Measurements from ENCODE around the gene FAM110C. TPM values are rescaled to one million over a fixed set of nuclear protein-coding genes. Genes with fewer than 3 reads are reported as not detected.
"Not testable (repeated sequence)": the region's sequence is repeated elsewhere in the genome, so short reads cannot be mapped to it uniquely, and the experiment has no call there.

Gene FAM110C
- total and polyA plus RNA-seq, 9 donors = 4.1 to 47.4 (median 7.3) TPM

- Histone ChIP-seq H3K27ac (no peak overlapping the region), H3K4me3 (no peak overlapping the region), H3K9me3 (no peaks in the 10 kb centered on the region), H3K27me3 (no peaks in the 10 kb centered on the region), H3K4me1 (ENCODE audit: insufficient read depth) (no peaks in the 10 kb centered on the region), H3K36me3 (no peaks in the 10 kb centered on the region)
- TF ChIP-seq CTCF (IDR thresholded peaks at IDR 0.05) = no peak
- no peak for TF ChIP-seq POLR2A (IDR thresholded peaks at IDR 0.05)
- no peak for TF ChIP-seq EP300 (IDR thresholded peaks at IDR 0.05)
- WGBS, 3 donors = 63 to 68% (median 68%) methylated on average over 12 of the region's 12 CpGs
- no peak for DNase-seq
- intact Hi-C loops (cut with DNase I) = no loop called here
Observed at GRCh38 chr2:69366-70344, 23.4 kb upstream of the FAM110C start.

GRCh38 chr2:68637-69036 is 22.3 kb upstream of the FAM110C start:
- H3K4me3 ChIP-seq; DNase-seq; intact Hi-C loops (cut with DNase I); H3K27me3 ChIP-seq; H3K4me1 ChIP-seq (ENCODE audit: insufficient read depth); H3K36me3 ChIP-seq; H3K27ac ChIP-seq; H3K9me3 ChIP-seq: not testable (repeated sequence)
- WGBS, 3 donors = 41 to 56% (median 45%) methylated on average over 5 of the region's 5 CpGs

- H3K4me1 ChIP-seq (ENCODE audit: insufficient read depth) = no peaks in the 10 kb centered on the region
- no peaks in the 10 kb centered on the region for H3K9me3 ChIP-seq
- TF ChIP-seq EP300 (IDR thresholded peaks at IDR 0.05) (no peak), POLR2A (IDR thresholded peaks at IDR 0.05) (no peak), CTCF (IDR thresholded peaks at IDR 0.05) (no peak)
- DNase-seq = no peak
- H3K36me3 ChIP-seq = no peaks in the 10 kb centered on the region
- no peak overlapping the region for H3K27ac ChIP-seq
- intact Hi-C loops (cut with DNase I) = no loop called here
- H3K4me3 ChIP-seq = no peak overlapping the region
- 88 to 94% (median 90%) methylated on average over 17 of the region's 17 CpGs for WGBS, 3 donors
- H3K27me3 ChIP-seq = no peaks in the 10 kb centered on the region
Observed at GRCh38 chr2:66853-67252, 20.5 kb upstream of the FAM110C start.

GRCh38 chr2:65121-65520 is 18.8 kb upstream of the FAM110C start:
- WGBS, 3 donors = 82 to 84% (median 83%) methylated on average over 4 of the region's 4 CpGs
- no peaks in the 10 kb centered on the region for H3K4me1 ChIP-seq (ENCODE audit: insufficient read depth)

More at GRCh38 chr2:65121-65520, 18.8 kb upstream of the FAM110C start:
- intact Hi-C loops (cut with DNase I) = no loop called here
- H3K27ac ChIP-seq = no peak overlapping the region
- no peak overlapping the region for H3K4me3 ChIP-seq
- H3K27me3 ChIP-seq = no peaks in the 10 kb centered on the region
- no peaks in the 10 kb centered on the region for H3K9me3 ChIP-seq
- TF ChIP-seq CTCF (IDR thresholded peaks at IDR 0.05) = no peak
- no peak for TF ChIP-seq POLR2A (IDR thresholded peaks at IDR 0.05)
- TF ChIP-seq EP300 (IDR thresholded peaks at IDR 0.05) = no peak
- H3K36me3 ChIP-seq = no peaks in the 10 kb centered on the region
- no peak for DNase-seq
